MCF 10A (cell line): ENCODE data around the gene XYLB. TPM values are rescaled to one million over a fixed set of nuclear protein-coding genes. Genes with fewer than 3 reads are reported as not detected.

Source experiments
- BruUV-seq: library from RNA; stranded (reverse); fragments of 400-500 nt; replicated peaks from 2 replicates; lab custom pipeline; 2021; lab: Mats Ljungman, UMichigan
- CTCF ChIA-PET: fragments of 300-600 bp; sonication (Branson Sonifier 250); formaldehyde crosslinking; extraction: SDS; loops from one replicate; lab custom pipeline; 2021; ENCODE audit warnings: antibody characterized with exemption, inconsistent platforms; lab: Yijun Ruan, JAX
- POLR2A ChIA-PET: fragments of 300-600, 350-650 bp; sonication (Branson Sonifier 250); formaldehyde crosslinking; extraction: SDS; loops from one replicate; lab custom pipeline; 2020; ENCODE audit warnings: antibody characterized with exemption, inconsistent platforms; lab: Yijun Ruan, JAX
- DNase-seq: peaks from one replicate; pipeline ENCODE4 v3.0.0-alpha.2; 2018; ENCODE audit not compliant: unreplicated experiment
- H3K27ac Mint-ChIP-seq: one replicate; pipeline ENCODE4 v1.8.0; 2022; ENCODE audit warnings: mild to moderate bottlenecking, low read depth, mixed read lengths; ENCODE audit not compliant: unreplicated experiment
- H3K27me3 Mint-ChIP-seq: one replicate; pipeline ENCODE4 v1.8.0; 2022; ENCODE audit warnings: mixed read lengths; ENCODE audit not compliant: insufficient read depth, unreplicated experiment
- H3K36me3 Mint-ChIP-seq: one replicate; pipeline ENCODE4 v1.8.0; 2022; ENCODE audit warnings: mild to moderate bottlenecking, moderate library complexity, mixed read lengths; ENCODE audit not compliant: insufficient read depth, unreplicated experiment
- H3K4me1 Mint-ChIP-seq: one replicate; pipeline ENCODE4 v1.8.0; 2022; ENCODE audit warnings: mixed read lengths; ENCODE audit not compliant: insufficient read depth, unreplicated experiment
- H3K4me3 Mint-ChIP-seq: one replicate; pipeline ENCODE4 v1.8.0; 2022; ENCODE audit warnings: mild to moderate bottlenecking, moderate library complexity, mixed read lengths; ENCODE audit not compliant: unreplicated experiment
- H3K9me3 Mint-ChIP-seq: one replicate; pipeline ENCODE4 v1.8.0; 2022; ENCODE audit warnings: mixed read lengths; ENCODE audit not compliant: unreplicated experiment
- CTCF ChIP-seq: fragments of 200-600 bp; IDR thresholded peaks from one replicate; pipeline ENCODE4 v1.8.0; 2022; ENCODE audit warnings: antibody characterized with exemption, mild to moderate bottlenecking; ENCODE audit not compliant: unreplicated experiment
- intact Hi-C: fragments of 100-400 bp; cut with micrococcal nuclease; formaldehyde crosslinking; loops from 2 replicates; pipeline ENCODE4 v1.14.1; 2022
- total RNA-seq: library from RNA; stranded (reverse); gene quantifications from 2 replicates; pipeline ENCODE4 v1.2.3, GENCODE V29; 2022

The XYLB gene
- total RNA-seq, 1 experiment from 2014 or later, result 6.6 TPM

- BruUV-seq, result no TSS peak
- peaks cover 6% of the 10 kb centered on the region for H3K27me3 Mint-ChIP-seq
- H3K4me3 Mint-ChIP-seq, result no peak overlapping the region
- no peak for TF ChIP-seq CTCF
- H3K27ac Mint-ChIP-seq, result no peak overlapping the region
- no peak for DNase-seq
- no peaks in the 10 kb centered on the region for H3K9me3 Mint-ChIP-seq
- intact Hi-C loops, result no loop called here
- no peaks in the 10 kb centered on the region for H3K4me1 Mint-ChIP-seq
- CTCF ChIA-PET, result interaction anchor here (0.6 to 1.0 kb wide), 3 partner anchors 16 to 1049 kb away, joined by 3 read pairs; no protein-coding TSS in a partner anchor
- H3K36me3 Mint-ChIP-seq, result no peaks in the 10 kb centered on the region
- POLR2A ChIA-PET, result no interaction called here
Observed at GRCh38 chr3:38314112-38314763, 32.3 kb upstream of the XYLB start.

- no TSS peak for BruUV-seq
- DNase-seq, result no peak
- no peaks in the 10 kb centered on the region for H3K27me3 Mint-ChIP-seq
- CTCF ChIA-PET, result interaction anchor here (0.6 to 1.0 kb wide), 3 partner anchors 11 to 18 kb away, joined by 3 to 4 read pairs (median 3); no protein-coding TSS in a partner anchor
- H3K27ac Mint-ChIP-seq, result no peak overlapping the region
- intact Hi-C loops, result no loop called here
- H3K4me1 Mint-ChIP-seq, result no peaks in the 10 kb centered on the region
- no peaks in the 10 kb centered on the region for H3K9me3 Mint-ChIP-seq
- TF ChIP-seq CTCF, result no peak
- POLR2A ChIA-PET, result no interaction called here
- no peak overlapping the region for H3K4me3 Mint-ChIP-seq
- H3K36me3 Mint-ChIP-seq, result no peaks in the 10 kb centered on the region
Observed at GRCh38 chr3:38314764-38315487, 31.7 kb upstream of the XYLB start.

- intact Hi-C loops, result no loop called here
- Mint-ChIP-seq H3K4me3 (no peak overlapping the region), H3K4me1 (no peaks in the 10 kb centered on the region), H3K27ac (no peak overlapping the region), H3K27me3 (no peaks in the 10 kb centered on the region), H3K9me3 (no peaks in the 10 kb centered on the region), H3K36me3 (no peaks in the 10 kb centered on the region)
- POLR2A ChIA-PET, result interaction anchor here (0.5 kb wide), 1 partner anchor 99 kb away, joined by 3 read pairs; no protein-coding TSS in a partner anchor
- no peak for TF ChIP-seq CTCF
- BruUV-seq, result no TSS peak
- CTCF ChIA-PET, result interaction anchor here (0.7 kb wide), 2 partner anchors 11 to 31 kb away, joined by 3 to 4 read pairs; partner anchors contain the start of gene XYLB
- no peak for DNase-seq
Observed at GRCh38 chr3:38315488-38316230, 30.9 kb upstream of the XYLB start.
